ENCODE data around the gene COG5. TPM values are rescaled to one million over a fixed set of nuclear protein-coding genes. Genes with fewer than 3 reads are reported as not detected.

The COG5 gene
- total RNA-seq, 4 donors from 2014 or later = 49.9 to 58.2 (median 54.5) TPM

- TF ChIP-seq, protein P1, sequence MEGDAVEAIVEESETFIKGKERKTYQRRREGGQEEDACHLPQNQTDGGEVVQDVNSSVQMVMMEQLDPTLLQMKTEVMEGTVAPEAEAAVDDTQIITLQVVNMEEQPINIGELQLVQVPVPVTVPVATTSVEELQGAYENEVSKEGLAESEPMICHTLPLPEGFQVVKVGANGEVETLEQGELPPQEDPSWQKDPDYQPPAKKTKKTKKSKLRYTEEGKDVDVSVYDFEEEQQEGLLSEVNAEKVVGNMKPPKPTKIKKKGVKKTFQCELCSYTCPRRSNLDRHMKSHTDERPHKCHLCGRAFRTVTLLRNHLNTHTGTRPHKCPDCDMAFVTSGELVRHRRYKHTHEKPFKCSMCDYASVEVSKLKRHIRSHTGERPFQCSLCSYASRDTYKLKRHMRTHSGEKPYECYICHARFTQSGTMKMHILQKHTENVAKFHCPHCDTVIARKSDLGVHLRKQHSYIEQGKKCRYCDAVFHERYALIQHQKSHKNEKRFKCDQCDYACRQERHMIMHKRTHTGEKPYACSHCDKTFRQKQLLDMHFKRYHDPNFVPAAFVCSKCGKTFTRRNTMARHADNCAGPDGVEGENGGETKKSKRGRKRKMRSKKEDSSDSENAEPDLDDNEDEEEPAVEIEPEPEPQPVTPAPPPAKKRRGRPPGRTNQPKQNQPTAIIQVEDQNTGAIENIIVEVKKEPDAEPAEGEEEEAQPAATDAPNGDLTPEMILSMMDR (IDR thresholded peaks at IDR 0.05; ENCODE audit: low read depth) = no peak
These were observed 350.4 kb downstream of the COG5 start for GRCh38 chr7:107213193-107213788.

DNA sequence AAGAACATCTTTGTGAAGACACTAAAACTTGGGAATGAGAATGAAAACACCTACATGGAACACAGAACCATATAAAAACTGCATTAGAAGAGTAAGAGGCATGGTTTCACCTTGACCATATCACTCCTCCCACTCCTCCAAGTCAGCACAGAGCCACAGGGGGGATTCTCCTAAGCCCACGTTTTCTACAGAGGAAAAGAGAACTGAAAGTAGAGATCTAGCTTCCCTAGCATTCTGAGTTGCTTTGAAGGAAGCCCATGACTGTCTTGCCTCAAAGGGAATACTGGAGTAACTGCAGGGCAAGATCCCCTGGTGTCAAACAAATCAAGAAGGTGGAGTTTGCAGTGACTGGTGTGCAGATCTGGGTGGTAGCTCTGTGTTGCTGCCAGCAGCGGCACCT, 351.0 kb downstream of the COG5 start:
- TF ChIP-seq, protein P1 (IDR thresholded peaks at IDR 0.05; ENCODE audit: low read depth) = no peak

DNA sequence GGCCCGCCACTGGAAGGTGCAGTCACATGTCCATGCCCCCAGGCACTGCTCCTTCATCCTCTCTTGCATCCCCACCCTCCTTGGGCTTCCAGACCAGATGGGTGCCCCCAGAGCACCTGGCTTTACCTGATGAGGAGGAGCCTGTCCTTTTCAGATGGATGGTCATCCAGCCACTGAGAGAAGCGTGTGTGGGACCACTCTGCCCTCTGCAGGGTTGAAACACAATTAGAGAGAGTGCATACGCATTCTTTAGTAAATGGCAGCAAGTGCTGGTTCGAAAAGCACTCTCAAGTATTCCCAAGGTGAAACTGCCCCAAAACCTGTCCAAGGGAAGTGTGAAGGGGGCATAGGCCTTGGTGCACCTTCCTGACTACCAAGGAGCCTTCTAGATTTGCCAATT, 353.3 kb downstream of the COG5 start:
- TF ChIP-seq, protein P1 (IDR thresholded peaks at IDR 0.05; ENCODE audit: low read depth) = no peak

GRCh38 chr7:107209565-107209964, 354.2 kb downstream of the COG5 start:
- TF ChIP-seq, protein P1 (IDR thresholded peaks at IDR 0.05; ENCODE audit: low read depth) = no peak

DNA sequence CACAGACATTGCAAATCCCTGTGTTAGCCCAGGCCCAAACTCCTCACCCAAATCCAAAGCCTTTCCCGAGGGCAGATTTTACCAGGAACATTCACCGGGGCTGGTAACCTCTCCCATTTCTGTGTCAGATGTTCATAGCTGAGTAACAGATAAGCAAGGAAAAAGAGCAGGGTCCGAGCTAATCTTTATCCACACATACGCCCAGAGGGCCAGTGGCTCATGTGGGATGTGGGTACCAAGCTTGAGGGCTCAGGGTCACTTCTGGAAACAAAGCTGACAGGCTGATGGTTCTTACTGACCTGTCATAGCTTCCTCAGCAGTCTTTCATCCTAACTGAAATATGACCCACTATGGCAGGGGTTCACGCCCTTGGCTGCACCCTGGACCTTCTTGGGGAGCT, 355.2 kb downstream of the COG5 start:
- TF ChIP-seq, protein P1 (IDR thresholded peaks at IDR 0.05; ENCODE audit: low read depth) = no peak

DNA sequence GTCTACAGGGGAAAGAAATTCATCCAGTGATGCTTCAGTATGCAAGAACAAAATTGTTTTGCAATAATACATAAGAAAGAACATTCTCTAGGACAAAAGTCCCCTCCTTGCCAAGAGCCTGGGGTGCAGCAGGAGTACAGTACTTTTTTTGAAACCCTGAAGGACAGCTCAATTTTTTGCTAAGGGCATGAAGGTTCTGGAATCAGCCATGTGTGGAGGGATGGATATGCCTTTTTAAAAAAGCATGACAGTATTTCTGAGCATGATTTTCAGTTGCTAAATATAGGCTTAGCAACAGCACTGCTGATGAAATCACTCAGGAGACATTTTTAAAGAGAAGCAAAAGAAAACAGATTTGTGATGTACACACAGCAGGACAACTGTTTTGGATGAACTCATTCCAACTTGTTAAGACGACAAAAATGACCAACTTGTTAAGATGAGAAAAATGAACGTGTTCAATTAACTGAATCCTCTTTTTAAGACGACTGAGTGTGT, 355.6 kb downstream of the COG5 start:
- TF ChIP-seq, protein P1 (IDR thresholded peaks at IDR 0.05; ENCODE audit: low read depth) = no peak

- TF ChIP-seq, protein P1 (IDR thresholded peaks at IDR 0.05; ENCODE audit: low read depth) = no peak
These were observed 356.3 kb downstream of the COG5 start for GRCh38 chr7:107207459-107207858.
